NCI-H2029 (cell line): ENCODE results near the gene EPB41.
"Not testable (repeated sequence)": the region's sequence is repeated elsewhere in the genome, so short reads cannot be mapped to it uniquely, and the experiment has no call there.

ENCODE experiments used
- DNase-seq: peaks from one replicate; lab custom pipeline; 2025; lab: John Stamatoyannopoulos, UW

The EPB41 gene

DNA sequence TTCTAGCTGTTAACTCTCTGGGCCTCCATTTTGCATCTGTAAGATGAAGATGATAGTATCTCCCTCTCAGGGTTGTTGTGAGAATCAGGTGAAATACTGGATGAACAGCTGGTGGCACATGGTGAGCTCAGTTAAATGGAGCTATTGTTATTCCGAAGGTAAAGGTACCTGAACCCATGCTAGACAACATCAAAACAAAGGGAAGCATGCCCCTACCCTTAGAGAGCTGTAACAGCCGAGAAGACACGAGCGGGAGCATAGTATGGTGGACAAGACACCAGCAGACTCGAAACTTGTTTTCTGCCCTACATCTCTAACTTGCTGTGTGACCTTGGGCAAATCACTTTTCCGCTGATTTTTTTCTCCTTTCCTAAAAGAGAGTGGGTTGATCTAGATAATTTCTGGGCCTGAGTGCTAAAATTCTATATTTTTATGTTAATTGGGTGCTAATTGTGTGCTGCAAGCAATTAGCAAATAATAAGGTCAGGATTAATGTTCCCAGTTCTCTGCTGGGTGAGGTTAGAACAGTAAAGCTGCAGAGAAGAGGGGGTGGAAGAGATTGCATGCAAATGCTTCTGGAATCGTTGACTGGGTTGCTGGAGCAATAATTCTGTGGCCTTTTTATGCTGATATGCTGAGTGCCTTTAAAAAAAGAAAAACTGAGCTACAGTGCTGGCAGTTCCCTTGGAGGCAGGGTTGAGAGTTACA is 198.5 kb downstream of the EPB41 start:
- no peak for DNase-seq

DNA sequence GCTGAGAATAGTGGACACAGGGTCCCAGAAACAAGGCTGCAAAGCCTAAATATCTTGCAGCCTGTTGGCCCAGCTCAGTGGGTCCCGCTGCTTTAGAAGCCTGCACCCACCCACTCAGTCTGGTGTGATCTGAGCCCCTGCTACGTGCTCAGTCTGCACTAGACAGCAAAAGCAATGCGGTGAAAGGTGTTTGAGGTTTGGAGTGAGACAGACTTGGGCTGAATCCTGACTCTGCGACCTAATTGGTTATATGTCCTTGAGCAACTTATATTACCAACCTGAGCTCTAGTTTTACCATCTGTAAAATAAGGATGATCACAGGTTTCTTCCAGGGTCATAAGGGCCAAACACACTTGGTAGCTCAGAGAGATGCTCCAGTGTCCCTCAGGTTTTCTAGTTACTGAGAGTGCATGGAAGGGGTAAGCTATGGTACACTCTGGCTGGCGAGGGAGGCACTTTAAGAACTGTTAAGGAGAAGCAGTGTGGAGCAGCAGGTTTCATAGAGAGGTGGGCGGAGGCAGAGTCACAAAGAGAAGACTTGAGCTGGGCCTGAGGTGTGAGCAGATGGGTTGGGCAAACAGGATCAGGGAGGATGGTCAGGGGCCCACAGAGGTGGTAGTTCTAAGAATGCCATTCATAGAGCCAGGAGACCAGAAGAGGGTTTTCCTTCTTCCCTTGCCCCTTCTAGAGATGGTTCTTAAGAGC is 199.2 kb downstream of the EPB41 start:
- DNase-seq, result no peak

DNA sequence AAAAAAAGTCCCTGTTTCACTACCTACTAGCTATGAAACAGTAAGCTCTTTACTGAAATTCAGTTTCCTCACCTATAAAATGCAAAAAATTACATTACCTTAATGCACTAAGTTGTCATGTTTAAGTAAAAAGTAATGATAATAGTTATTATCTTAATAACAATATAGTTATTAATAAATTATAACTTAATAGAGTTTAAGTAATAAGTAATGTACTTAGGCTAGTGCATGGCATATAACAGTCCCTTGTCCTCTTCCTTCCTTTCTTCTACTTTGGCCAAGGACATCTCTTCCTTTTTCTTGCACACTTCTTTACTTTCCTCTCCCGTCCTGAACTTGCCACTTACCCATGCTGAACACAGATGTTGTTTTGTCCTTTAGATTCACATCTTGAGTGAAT is 200.3 kb downstream of the EPB41 start:
- DNase-seq, result no peak

DNA sequence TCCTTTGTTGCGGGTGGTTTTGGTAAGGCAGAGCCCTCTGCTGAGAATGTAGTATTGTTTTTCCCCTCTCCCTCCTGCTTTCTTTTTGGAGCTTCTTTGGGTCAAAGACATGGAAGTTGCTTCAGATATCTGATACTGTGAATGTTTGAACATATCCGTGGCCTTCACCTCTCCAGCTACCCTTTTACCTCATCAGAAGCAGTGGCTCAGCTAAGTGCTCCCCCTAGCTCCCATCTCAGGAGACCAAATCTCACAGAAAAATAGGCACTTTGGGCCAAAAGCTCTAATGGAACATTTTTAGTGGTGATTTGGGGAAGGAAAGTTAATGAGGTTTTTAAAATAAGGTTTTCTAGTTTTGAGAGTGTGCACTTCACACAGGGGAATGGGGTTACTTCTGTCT is 203.0 kb downstream of the EPB41 start:
- DNase-seq, result no peak

DNA sequence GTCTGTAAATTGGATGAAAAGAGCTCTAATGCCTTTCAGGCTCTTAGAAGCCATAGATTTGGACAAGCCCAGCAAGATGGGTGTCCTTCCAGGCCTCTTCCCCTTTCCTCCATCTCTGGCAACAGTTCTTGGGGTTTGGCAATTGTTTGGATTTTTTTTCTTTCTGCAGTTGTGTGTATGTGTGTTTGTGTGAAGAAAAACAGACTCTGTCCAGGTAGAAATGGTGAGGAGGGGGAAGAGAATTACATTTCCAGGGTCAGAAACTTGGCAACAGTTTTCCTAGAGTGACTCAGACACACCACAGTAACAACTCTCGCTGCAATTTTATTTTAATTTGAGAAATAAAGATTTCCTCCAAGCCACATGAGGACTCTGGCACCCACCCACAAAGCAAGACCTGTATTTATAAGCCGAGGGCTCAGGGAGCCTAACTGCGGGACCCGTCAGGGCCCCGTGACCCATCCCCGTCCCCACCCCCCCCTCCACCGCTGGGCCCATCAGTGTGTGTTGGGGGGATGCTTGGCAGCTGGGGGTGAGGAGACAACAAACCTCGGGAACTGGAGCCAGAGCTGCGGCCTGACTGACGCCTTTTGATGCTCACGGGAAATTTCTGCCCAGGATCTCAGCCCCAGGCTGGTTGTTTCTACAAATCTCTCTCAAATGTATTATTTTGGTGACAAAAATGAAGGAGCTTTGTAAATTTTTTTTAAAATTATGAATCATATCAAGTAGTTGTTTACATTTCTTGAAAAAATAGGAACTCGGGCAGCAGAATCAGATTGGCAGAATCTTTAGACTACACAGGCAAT is 205.0 kb downstream of the EPB41 start:
- no peak for DNase-seq

DNA sequence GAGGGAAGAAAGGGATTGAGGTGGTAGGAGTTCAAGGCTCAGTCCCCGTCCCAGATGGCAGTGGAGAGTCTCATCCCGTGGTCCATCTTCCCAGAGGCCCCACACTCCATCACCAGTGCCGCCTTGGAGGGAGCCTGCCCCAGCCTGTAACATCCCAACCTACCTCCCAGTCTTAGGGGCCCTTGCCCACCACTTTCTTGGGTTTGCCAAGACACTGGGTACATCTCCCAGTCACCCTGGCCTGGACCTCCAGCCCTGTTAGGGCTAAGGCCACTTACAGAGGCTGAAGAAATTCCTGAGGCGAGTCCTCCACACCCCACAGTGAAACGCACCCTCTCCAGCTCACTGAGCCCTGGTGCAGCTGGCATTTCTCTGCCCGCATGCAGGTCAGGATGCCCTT is 206.0 kb downstream of the EPB41 start:
- no peak for DNase-seq

GRCh38 chr1:29120947-29121485 is 206.6 kb downstream of the EPB41 start:
- no peak for DNase-seq

DNA sequence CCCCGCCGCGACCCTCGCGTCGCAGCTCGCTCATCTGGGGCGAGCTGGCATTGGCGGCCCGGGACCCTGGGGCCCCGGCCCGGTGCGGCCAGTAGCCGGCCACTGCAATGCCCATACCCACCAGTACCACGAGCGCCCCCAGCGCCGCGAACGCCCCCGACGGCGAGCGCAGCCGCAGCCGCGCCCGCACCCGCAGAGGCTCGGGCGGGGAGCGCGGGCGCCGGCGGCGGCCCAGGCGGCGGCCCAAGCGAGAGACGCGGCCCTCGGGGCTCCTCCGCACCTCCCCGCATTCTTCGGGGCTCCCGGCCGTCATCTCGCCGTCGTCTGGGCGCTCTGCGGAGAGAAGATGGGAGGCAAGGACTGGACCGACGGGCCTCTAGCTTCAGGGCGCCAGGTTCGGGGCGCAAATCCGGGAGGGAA is 207.2 kb downstream of the EPB41 start:
- DNase-seq, result no peak

GRCh38 chr1:29121936-29122681 is 207.7 kb downstream of the EPB41 start:
- DNase-seq, result no peak

DNA sequence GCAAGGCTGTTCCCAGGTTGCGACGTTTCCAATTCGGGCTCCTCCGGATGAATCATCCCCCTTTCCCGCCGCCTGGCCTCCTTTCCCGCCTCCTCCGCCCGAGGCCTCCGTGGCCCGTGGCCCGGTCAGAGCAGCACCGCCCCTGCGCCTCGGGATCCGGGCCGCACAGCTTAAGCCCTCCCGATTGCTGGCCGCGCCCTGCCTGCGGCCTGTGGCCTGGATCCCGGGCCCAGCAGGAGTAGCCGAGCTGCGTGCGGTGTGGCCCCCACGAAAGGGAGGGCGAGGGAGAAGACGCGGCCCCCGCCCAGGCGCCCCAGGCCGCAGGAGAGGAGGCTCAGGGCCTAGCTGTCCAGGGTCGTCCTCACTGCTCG is 208.3 kb downstream of the EPB41 start:
- DNase-seq, result no peak

GRCh38 chr1:29123053-29123886 is 208.9 kb downstream of the EPB41 start:
- DNase-seq, result no peak

DNA sequence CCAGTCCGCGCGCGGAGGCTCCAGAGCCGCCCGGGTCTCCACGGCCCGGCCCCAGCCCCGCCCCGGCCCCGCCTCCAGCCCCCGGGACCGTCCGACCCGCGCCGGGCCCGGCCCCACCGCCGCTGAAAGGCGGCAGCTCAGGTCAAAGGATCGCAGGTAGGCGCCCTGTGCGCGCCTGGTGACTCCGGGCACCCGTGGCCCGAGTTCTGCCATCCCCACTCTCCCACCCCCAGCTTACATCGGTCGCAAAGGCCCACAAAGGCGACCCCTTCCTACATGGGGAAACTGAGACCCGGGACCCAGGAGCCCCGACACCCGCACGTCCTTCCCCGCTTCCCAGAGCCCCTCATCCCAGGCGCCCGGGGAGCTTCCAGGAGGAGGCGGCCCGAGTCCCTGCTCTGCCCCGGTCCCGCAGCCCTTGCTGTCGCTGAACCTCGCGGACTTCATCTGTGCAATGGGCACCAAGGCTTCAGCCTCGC is 209.6 kb downstream of the EPB41 start, which contains the start of gene TMEM200B:
Gene TMEM200B, minus strand, starts transcription at position 17 of the 479 bp plus-strand sequence. CDS start 2,075 bp downstream, outside the sequence.
- DNase-seq, result no peak

DNA sequence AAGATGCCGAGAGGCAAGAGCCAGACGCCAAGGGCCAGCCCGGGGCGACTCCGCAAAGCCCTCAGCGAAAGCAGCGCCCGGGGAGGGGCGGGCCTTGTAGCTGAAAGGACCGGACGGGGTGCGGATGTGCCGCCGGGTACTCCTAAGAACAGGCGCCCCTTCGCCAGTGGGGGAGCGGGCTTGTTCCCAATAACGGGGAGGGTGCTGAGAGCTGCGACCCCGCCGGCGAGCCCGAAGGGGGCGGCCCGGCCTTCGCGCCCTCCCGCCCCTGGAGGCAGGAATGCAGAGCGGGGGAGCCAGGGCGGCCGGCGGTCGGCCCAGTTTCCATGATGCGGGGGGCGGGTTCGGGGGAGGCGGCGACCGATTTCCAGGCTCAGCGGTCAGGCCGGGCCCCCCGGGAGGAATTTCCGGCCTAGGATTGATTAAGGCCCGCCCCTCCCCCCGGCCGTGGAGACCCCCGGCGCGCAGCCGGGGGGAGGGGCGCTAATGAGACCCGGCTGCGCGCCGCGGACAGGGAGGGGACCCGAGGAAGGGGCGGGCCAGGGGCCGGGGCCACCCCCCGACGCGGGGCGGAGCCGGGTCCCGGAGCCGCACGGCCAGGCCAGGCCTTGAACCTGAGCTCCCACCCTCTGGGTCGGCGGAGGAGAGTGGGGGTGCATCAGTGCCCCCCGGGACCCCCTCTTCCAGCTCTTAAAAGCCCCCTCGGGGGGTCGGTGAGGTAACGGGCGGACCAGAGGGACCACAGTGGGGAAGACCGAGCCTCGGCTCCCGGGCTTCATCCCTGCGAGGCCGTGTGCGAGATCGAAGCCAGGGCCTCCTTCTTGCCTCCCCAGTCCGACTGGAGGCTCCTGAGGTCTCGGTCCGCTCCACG is 210.2 kb downstream of the EPB41 start:
- DNase-seq, result no peak

- DNase-seq, result no peak
Observed at GRCh38 chr1:29125237-29125641, 210.9 kb downstream of the EPB41 start.

DNA sequence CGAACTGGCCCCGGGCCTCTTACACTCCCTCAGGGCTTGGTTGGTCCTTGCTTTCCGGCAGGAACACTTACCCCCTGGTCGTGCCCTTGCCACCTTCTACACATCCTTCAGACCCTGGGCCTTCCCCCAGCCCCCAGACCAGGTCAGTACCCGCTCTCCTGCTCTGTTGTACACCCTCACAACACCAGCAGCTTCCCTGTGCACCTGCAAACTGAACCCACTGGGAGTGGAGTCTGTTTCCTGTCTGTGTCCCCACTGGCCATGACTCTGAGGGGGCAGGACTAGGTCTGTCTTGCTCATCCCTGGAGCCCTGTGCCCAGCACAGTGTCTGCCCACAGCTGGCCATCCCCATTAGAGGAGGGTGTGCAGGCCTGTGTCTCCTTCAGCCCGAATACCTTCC is 211.4 kb downstream of the EPB41 start:
- no peak for DNase-seq

GRCh38 chr1:29126198-29126597 is 211.8 kb downstream of the EPB41 start:
- DNase-seq, result no peak

GRCh38 chr1:29128739-29129138 is 214.4 kb downstream of the EPB41 start:
- no peak for DNase-seq

GRCh38 chr1:29129916-29130315 is 215.5 kb downstream of the EPB41 start:
- no peak for DNase-seq

DNA sequence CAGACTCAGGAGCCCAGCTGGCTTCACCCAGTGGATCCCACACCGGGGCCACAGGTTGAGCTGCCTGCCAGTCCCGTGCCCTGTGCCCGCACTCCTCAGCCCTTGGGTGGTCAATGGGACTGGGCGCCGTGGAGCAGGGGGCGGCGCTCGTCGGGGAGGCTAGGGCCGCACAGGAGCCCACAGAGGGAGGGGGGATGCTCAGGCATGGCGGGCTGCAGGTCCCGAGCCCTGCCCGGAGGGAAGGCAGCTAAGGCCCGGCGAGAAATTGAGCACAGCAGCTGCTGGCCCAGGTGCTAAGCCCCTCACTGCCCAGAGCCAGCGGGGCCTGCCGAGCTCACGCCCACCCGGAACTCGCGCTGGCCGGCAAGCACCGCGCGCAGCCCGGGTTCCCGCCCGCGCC is 216.7 kb downstream of the EPB41 start:
- DNase-seq, result not testable (repeated sequence)
